AML-193 (cell line): ENCODE measurements around the gene CLEC11A.
"Not testable (repeated sequence)": the region's sequence is repeated elsewhere in the genome, so short reads cannot be mapped to it uniquely, and the experiment has no call there.

Source experiments
- DNase-seq, 2 experiments: peaks; one replicate each; lab custom pipeline; 2025; lab: John Stamatoyannopoulos, UW

The CLEC11A gene

GRCh38 chr19:50722201-50723013, 757 bp upstream of the CLEC11A start:
- no peak for DNase-seq

DNA sequence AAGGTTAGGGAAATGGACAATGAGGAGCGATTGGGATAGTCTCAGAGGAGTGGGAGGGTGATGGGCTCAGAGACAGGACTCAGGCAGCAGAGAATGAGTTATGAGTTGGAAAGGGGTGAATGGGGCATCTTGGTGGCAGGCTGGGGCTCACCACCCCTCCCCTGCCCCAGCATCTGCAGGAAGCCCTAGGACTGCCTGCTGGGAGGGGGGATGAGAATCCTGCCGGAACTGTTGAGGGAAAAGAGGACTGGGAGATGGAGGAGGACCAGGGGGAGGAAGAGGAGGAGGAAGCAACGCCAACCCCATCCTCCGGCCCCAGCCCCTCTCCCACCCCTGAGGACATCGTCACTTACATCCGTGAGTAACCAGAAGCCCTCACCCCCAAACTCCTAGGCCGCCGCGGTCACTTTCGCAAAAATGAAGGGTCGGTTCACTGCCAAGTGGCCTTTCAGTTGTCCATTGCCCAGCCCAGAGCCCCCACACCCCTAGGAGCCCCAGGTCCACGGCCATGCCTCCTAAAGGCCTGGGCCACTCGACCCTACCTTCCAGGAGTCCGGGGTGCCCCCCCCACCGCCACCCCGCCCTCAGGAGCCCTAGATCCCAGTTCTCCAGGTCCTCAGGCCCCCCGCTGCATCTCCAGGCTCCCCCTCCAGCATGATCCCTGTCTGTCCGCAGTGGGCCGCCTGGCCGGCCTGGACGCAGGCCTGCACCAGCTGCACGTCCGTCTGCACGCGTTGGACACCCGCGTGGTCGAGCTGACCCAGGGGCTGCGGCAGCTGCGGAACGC, 764 bp downstream of the CLEC11A start:
- no peak for DNase-seq

- DNase-seq = peak; percentile 95 to 96
Measured at GRCh38 chr19:50724522-50725217, 1.5 kb downstream of the CLEC11A start.

GRCh38 chr19:50725218-50725910, 2.2 kb downstream of the CLEC11A start:
- DNase-seq = no peak

DNA sequence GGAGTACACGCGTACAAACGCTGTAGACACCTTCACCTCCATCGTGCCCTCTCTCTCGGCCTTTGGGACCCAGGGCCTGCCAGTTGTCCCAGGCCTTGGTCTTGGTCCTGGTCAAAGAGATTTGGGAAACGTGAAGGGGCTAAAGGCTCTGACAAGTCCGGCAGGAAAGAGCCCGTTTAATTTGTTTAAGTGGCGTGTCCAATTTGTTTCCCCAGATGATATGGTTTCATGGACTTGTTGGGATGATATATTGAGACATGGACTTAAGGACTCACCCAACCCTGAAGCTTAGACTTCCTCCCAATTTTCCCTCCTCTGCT, 2.7 kb downstream of the CLEC11A start:
- DNase-seq = no peak

DNA sequence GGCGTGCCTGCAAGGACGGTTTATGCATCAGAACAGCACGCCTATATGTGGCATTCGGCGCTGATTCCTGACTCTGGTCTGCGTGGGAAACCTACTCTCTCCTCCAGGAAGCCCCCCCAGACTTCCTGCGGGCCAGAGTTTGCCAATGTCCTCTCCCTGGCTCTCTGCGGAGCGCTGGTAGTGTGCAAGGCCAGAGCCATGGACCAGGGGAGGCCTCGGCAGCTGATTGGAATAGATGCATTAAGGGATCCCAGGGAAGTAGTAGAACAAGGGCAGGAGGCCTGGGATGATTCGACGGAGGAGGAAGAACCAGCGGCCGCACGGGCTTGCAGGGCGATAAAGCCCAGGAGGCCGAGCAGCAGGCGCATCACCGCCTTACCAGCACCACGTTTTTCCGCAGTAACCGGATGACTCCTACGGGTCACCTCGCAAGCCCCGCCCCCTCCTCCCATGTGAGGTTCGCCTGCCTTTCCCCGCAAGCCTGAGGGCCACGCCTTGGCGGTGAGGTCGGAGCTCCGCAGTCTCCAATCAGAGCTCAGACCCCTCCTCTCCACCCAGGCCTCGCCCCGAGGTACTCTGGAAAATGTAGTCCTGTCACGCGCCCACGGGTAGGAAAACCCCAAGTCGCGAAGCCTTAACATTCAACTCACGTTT, 5.0 kb downstream of the CLEC11A start:
- no peak for DNase-seq

- DNase-seq = no peak
Measured at GRCh38 chr19:50729894-50730293, 6.7 kb downstream of the CLEC11A start.

- DNase-seq = no peak
Measured at GRCh38 chr19:50735869-50736268, 12.7 kb downstream of the CLEC11A start.

- no peak for DNase-seq
Measured at GRCh38 chr19:50736338-50736737, 13.2 kb downstream of the CLEC11A start.

DNA sequence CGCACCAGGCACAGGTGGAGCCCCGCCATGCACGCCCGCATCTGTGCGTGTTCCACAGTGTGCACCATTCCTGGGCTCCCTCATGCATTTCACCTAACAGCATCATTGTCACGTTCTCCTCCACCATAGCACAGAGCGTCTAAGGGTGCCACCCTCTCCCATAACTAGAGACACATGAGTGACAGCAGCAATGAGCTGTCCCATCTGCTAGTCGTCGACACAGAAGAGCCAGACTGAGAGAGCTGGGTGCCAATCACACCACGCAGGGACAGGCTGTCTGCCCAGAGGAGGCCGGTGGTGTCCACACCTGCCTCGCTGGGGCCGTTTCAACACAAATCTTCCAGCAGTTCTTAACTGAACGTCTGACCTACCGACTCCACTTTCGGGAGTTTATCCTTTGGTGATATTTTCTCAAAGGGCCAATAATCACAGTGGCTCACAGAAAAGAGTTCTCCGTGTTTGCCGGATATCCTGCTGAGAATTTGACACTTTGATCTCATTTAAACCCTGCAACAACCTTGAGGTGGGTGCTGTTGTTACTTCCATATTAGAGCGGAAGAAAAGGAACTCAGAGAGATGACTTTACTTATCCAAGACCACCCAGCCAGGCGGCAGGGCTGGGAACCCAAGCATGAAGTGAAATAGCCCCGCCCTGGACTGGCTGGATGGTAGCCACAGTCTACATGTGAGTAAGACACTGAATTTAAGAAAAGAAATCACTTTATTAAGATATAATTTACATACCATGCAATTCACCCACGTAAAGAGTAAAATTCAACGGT, 16.2 kb downstream of the CLEC11A start:
- no peak for DNase-seq

- no peak for DNase-seq
Measured at GRCh38 chr19:50739914-50740426, 16.8 kb downstream of the CLEC11A start.

DNA sequence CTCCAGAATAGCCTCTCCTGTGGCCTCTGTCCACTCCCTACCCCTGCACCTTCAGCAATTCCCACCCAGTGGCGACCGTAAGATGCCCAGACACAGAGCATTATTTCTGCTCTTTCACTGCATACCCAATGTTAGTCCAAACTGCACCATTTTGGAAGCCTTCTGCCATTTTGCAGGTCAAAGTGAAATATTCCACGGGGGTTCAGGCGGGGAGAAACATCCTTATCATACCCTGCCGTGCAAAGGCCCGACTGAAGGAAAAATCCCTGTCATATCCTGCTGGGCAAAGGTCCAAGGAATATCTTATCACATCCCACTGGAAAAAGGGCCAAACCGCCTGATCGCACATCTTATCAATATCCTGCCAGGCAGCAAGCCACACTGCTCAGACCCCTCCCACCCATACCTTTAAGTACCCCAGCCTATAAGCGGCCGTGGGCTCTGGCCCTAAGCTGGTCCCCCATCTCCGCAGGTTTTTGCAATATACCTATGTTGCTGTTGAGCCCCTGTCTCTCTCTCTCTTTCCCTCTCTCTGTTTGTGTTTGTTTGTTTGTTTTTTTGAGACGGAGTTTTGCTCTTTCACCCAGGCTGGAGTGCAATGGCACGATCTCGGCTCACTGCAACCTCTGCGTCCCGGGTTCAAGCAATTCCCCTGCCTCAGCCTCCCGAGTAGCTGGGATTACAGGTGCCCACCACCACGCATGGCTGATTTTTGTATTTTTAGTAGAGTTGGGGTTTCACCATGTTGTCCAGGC, 18.2 kb downstream of the CLEC11A start:
- DNase-seq = no peak

GRCh38 chr19:50743537-50743936, 20.4 kb downstream of the CLEC11A start:
- DNase-seq = no peak

DNA sequence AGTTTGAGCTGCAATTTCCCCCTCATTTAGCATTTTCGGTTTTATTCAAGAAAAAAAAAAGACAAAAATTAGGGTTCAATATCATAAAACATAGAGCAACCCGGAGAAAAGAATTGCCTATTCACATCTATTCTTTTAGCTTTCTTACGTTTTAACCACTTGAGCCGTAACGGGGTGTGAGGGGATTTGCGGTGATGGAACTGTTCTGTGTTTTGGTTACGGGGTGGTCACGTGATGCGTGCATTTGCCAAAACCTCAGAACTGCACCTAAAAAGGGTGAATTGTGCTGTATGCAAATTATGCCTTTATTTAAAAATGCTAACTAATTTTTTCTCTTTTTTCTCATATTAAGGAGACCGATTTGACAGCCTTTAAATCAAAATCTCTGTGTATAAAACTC, 22.1 kb downstream of the CLEC11A start:
- no peak for DNase-seq

DNA sequence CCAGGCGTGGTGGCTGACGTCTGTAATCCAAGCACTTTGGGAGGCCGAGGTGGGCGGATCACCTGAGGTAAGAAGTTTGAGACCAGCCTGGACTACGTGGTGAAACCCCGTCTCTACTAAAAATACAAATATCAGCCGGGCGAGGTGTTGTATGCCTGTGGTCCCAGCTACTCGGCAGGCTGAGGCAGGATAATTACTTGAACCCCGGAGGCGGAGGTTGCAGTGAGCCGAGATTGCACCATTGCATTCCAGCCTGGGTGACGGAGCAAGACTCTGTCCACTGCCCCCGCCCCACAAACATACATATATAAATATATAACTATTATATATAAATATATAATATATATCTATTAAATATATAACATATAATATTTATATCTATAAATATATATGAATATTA, 24.0 kb downstream of the CLEC11A start:
- not testable (repeated sequence) for DNase-seq

- DNase-seq = no peak
Measured at GRCh38 chr19:50749490-50749889, 26.3 kb downstream of the CLEC11A start.

DNA sequence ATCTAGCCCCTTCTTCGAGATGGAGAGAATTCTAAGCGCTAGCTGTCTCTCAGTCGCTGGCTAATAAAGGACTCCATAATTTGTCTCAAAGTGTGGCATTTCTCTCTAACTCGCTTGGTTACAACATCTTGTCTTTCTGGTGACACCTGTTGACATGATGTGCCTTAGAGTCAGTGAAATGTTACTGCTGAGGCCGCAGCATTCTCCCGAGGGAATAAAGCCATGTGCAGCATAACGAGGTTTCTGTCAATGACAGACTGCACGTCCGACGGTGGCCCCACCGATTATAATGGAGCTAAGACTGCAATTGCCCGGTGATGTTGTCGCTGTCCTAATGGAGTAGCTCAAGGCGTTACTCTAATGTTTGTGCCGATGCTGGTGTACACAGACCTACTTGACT, 26.8 kb downstream of the CLEC11A start:
- no peak for DNase-seq

DNA sequence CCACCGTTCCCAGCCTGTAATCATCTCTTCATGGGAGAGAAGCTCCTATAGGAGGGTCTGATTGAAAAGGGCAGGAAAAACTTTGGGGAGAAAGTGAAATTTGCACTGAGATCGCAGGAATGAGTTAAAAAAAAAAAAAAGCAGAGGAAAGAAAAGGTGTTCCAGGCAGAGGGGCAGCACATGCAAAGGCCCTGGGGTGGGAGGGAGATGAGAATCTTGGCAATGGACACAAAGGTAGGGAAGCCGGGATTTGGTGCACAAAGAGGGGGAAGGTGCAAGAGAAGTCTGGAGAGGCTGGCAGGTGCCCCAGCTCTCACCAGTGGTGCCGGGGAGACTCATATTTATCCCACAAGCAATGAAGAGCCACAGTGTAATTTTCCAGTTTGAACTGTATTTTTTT, 30.7 kb downstream of the CLEC11A start:
- DNase-seq = no peak

DNA sequence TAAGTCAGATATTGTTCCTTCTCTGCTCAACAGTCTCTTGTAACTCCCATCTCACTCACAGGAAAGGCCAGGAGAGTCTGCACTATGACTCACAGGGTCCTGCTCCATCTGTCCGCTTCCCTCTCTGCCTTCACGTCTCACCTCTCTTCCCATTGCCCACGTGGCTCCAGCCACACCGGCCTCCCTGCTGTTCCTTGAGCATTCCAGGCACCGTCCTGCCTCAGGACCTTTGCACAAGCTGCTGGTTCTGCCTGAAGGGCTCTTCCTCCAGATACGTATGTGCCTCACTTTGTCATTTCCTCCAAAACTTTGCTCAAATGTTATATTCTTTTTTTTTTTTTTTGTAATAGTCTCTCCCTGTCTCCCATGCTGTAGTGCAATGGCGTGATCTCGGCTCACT, 33.1 kb downstream of the CLEC11A start:
- DNase-seq = not testable (repeated sequence)

GRCh38 chr19:50757624-50758023, 34.5 kb downstream of the CLEC11A start:
- not testable (repeated sequence) for DNase-seq
